Ascending aorta (tissue), 2 donors: Measurements from ENCODE around the gene PIK3CD. TPM values are rescaled to one million over a fixed set of nuclear protein-coding genes. Genes with fewer than 3 reads are reported as not detected.

Experiments used
- DNase-seq, 2 donors: peaks; one replicate each; pipeline ENCODE4 v3.0.0-alpha.2; 2019; ENCODE audit warnings: low spot score in 2 of 2
- H3K27ac ChIP-seq, 2 donors: fragments of 200-600 bp; sonication (generic); one replicate each; pipeline ENCODE4 v1.5.1; 2016 to 2017; ENCODE audit warnings: mild to moderate bottlenecking in 1 of 2
- H3K27me3 ChIP-seq: fragments of 200-600 bp; sonication (generic); one replicate; pipeline ENCODE4 v1.5.1; 2017
- H3K36me3 ChIP-seq, 2 donors: fragments of 200-600 bp; sonication (generic); one replicate each; pipeline ENCODE4 v1.5.1; 2016
- H3K4me1 ChIP-seq, 2 donors: fragments of 200-600 bp; sonication (generic); one replicate each; pipeline ENCODE4 v1.5.1; 2016 to 2017; ENCODE audit warnings: mild to moderate bottlenecking in 1 of 2
- H3K4me3 ChIP-seq, 2 donors: fragments of 200-600 bp; sonication (generic); one replicate each; pipeline ENCODE4 v1.5.1; 2016 to 2017; ENCODE audit warnings: mild to moderate bottlenecking in 1 of 2
- H3K9me3 ChIP-seq, 2 donors: fragments of 200-600 bp; sonication (generic); one replicate each; pipeline ENCODE4 v1.5.1; 2016
- CTCF ChIP-seq, 3 experiments: fragments of 200-600 bp in 2 of 3; fragments of 450-650 bp in 1 of 3; sonication (generic) in 2 of 3; IDR thresholded peaks; one replicate each; pipeline ENCODE4 v1.5.1; 2016 to 2019; ENCODE audit warnings: antibody characterized with exemption in 3 of 3, mild to moderate bottlenecking in 1 of 3, moderate library complexity in 1 of 3
- intact Hi-C: fragments of 100-400 bp; cut with DNase I; formaldehyde crosslinking; loops from one replicate; pipeline ENCODE4 v1.15.1; 2023
- total RNA-seq: library from RNA; depleted of rRNA; stranded (reverse); fragments of >200 nt; gene quantifications from one replicate; pipeline ENCODE4 v1.1.0, GENCODE V29; 2016

Gene PIK3CD
- total RNA-seq, 1 donor from 2014 or later, result 19.7 TPM

DNA sequence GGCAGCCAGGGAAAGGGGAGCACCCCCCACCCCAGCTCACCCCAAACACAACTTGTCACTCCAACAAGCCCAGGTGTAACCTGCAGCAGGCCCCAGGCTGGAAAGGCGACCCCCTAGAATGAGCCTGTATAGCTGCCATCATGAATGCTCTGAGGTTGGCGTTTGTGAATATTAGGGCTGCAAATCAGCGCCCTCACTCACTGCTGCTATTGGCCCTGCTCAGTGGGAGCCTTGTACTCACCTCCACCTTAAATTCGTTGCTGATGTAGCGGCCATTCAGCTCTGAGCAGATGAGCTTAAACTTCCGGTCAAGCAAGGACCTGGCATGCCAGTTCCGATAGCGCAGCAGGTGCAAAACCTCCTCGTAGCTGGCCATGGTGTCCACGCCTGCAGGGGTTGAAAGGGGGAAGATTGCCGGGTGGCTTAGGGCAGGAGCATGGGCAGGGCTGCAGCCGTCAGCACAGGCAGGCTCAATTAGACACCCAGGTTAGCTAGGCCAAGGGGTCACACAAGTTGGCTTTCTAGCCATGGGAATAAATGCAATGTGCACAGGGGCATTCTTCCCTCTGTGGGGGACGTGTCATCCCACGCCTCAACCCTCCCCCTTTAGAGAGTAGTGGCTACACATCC, 81.7 kb downstream of the PIK3CD start:
- H3K9me3 ChIP-seq, result no peaks in the 10 kb centered on the region
- no peaks in the 10 kb centered on the region for H3K27me3 ChIP-seq
- no peak for TF ChIP-seq CTCF (IDR thresholded peaks at IDR 0.05)
- no peak overlapping the region for H3K4me3 ChIP-seq
- no peak overlapping the region for H3K27ac ChIP-seq
- DNase-seq, result no peak
- peaks cover 79 to 99% of the 10 kb centered on the region in 2 donors for H3K36me3 ChIP-seq
- intact Hi-C loops, result no loop called here
- no peaks in the 10 kb centered on the region for H3K4me1 ChIP-seq

- Histone ChIP-seq H3K4me1 (no peaks in the 10 kb centered on the region), H3K9me3 (no peaks in the 10 kb centered on the region), H3K4me3 (no peak overlapping the region), H3K27ac (no peak overlapping the region), H3K36me3 (peaks cover 83 to 96% of the 10 kb centered on the region in 2 donors), H3K27me3 (no peaks in the 10 kb centered on the region)
- intact Hi-C loops, result no loop called here
- no peak for DNase-seq
- no peak for TF ChIP-seq CTCF (IDR thresholded peaks at IDR 0.05)
Measured at GRCh38 chr1:9735800-9736199, 84.3 kb downstream of the PIK3CD start.

GRCh38 chr1:9736241-9736640, 84.7 kb downstream of the PIK3CD start:
- Histone ChIP-seq H3K4me3 (no peak overlapping the region), H3K36me3 (peaks cover 83 to 96% of the 10 kb centered on the region in 2 donors), H3K9me3 (no peaks in the 10 kb centered on the region), H3K27me3 (no peaks in the 10 kb centered on the region), H3K4me1 (no peaks in the 10 kb centered on the region), H3K27ac (no peak overlapping the region)
- no peak for DNase-seq
- intact Hi-C loops, result no loop called here
- TF ChIP-seq CTCF (IDR thresholded peaks at IDR 0.05), result no peak

- DNase-seq, result no peak
- Histone ChIP-seq H3K27me3 (no peaks in the 10 kb centered on the region), H3K4me3 (no peak overlapping the region), H3K4me1 (no peaks in the 10 kb centered on the region), H3K27ac (no peak overlapping the region), H3K36me3 (peaks cover 85 to 96% of the 10 kb centered on the region in 2 donors), H3K9me3 (no peaks in the 10 kb centered on the region)
- no peak for TF ChIP-seq CTCF (IDR thresholded peaks at IDR 0.05)
- intact Hi-C loops, result no loop called here
Measured at GRCh38 chr1:9737057-9737456, 85.5 kb downstream of the PIK3CD start.

DNA sequence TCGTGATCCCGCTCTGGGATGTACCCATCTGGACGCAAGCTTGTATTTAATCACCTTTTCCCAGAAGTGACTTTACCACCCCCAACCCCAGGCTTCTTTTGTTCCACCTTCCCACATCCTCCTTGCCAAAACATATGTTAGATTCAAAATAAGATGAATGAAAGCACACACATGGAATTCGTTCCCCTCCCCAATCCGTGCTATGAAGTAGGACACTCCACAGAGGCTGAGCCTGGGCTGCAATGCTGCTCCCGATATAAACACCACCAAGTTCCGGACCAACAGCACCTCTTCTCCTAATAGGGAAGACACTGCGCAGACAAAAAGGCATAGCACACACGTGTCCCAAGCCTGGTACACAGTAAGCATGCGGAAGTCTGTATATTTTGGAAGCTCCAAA, 86.1 kb downstream of the PIK3CD start:
- no peak for DNase-seq
- H3K4me1 ChIP-seq, result no peaks in the 10 kb centered on the region
- no peaks in the 10 kb centered on the region for H3K9me3 ChIP-seq
- no peaks in the 10 kb centered on the region for H3K27me3 ChIP-seq
- H3K27ac ChIP-seq, result no peak overlapping the region
- H3K4me3 ChIP-seq, result no peak overlapping the region
- TF ChIP-seq CTCF (IDR thresholded peaks at IDR 0.05), result no peak
- intact Hi-C loops, result no loop called here
- H3K36me3 ChIP-seq, result peaks cover 87 to 94% of the 10 kb centered on the region in 2 donors
